ENCODE data around the gene SCAF1. TPM values are rescaled to one million over a fixed set of nuclear protein-coding genes. Genes with fewer than 3 reads are reported as not detected.

SCAF1 gene
- polyA plus RNA-seq, 1 donor from 2014 or later = 11.9 TPM

GRCh38 chr19:49605605-49606004 lies 36.4 kb upstream of the SCAF1 start:
- no peaks in the 10 kb centered on the region for H4K20me1 ChIP-seq (ENCODE audit: insufficient read depth)
- H3F3A ChIP-seq (ENCODE audit: insufficient read depth, low read length, poor library complexity, severe bottlenecking) = no peaks in the 10 kb centered on the region
- no peaks in the 10 kb centered on the region for H3K36me3 ChIP-seq (ENCODE audit: insufficient read depth, low read length)
- H3K4me2 ChIP-seq (ENCODE audit: low read length) = no peak overlapping the region
- H3K9me3 ChIP-seq (ENCODE audit: low read length) = no peaks in the 10 kb centered on the region
- no peak overlapping the region for H3K9ac ChIP-seq (ENCODE audit: low read length)
- no peak overlapping the region for H3K27ac ChIP-seq (ENCODE audit: low read length)
- peaks cover 45% of the 10 kb centered on the region for H3K79me2 ChIP-seq (replicated peaks; ENCODE audit: insufficient read depth, low read length)
- no peaks in the 10 kb centered on the region for H3K27me3 ChIP-seq (ENCODE audit: insufficient read depth, low read depth, low read length)
- H2AFZ ChIP-seq (ENCODE audit: low read depth, low read length) = no peak overlapping the region
- H3K4me3 ChIP-seq (ENCODE audit: low read length) = no peak overlapping the region
- no peaks in the 10 kb centered on the region for H3K9me2 ChIP-seq (ENCODE audit: insufficient read depth, low read length)
- TF ChIP-seq MXI1 (conservative IDR thresholded peaks at IDR 0.05; ENCODE audit: poor library complexity, severe bottlenecking) (no peak), RAD21 (conservative IDR thresholded peaks at IDR 0.05) (no peak), SMC3 (conservative IDR thresholded peaks at IDR 0.05; ENCODE audit: poor library complexity) (no peak), EZH2 (IDR thresholded peaks at IDR 0.05; ENCODE audit: borderline replicate concordance, insufficient read depth, low read length, poor library complexity, severe bottlenecking) (no peak), POLR2AphosphoS5 (IDR thresholded peaks at IDR 0.05) (no peak), TAF1 (IDR thresholded peaks at IDR 0.05; ENCODE audit: low read depth) (no peak)

- Histone ChIP-seq H4K20me1 (ENCODE audit: insufficient read depth) (no peaks in the 10 kb centered on the region), H3K79me2 (replicated peaks; ENCODE audit: insufficient read depth, low read length) (peaks cover 41% of the 10 kb centered on the region), H3K27me3 (ENCODE audit: insufficient read depth, low read depth, low read length) (no peaks in the 10 kb centered on the region)
Measured at GRCh38 chr19:49609499-49610092, 32.4 kb upstream of the SCAF1 start.

GRCh38 chr19:49613374-49613773 lies 28.6 kb upstream of the SCAF1 start:
- Histone ChIP-seq H3K9ac (ENCODE audit: low read length) (no peak overlapping the region), H3K36me3 (ENCODE audit: insufficient read depth, low read length) (peaks cover 4% of the 10 kb centered on the region), H3K79me2 (replicated peaks; ENCODE audit: insufficient read depth, low read length) (peaks cover 17% of the 10 kb centered on the region), H3K4me2 (ENCODE audit: low read length) (no peak overlapping the region), H3K9me2 (ENCODE audit: insufficient read depth, low read length) (no peaks in the 10 kb centered on the region), H3K4me3 (ENCODE audit: low read length) (no peak overlapping the region), H4K20me1 (ENCODE audit: insufficient read depth) (no peaks in the 10 kb centered on the region), H2AFZ (ENCODE audit: low read depth, low read length) (no peak overlapping the region), H3K27ac (ENCODE audit: low read length) (no peak overlapping the region), H3K9me3 (ENCODE audit: low read length) (no peaks in the 10 kb centered on the region), H3F3A (ENCODE audit: insufficient read depth, low read length, poor library complexity, severe bottlenecking) (no peaks in the 10 kb centered on the region), H3K27me3 (ENCODE audit: insufficient read depth, low read depth, low read length) (no peaks in the 10 kb centered on the region)
- TF ChIP-seq CTCF (IDR thresholded peaks at IDR 0.05; ENCODE audit: poor library complexity, severe bottlenecking) (no peak), MXI1 (conservative IDR thresholded peaks at IDR 0.05; ENCODE audit: poor library complexity, severe bottlenecking) (no peak), EZH2 (IDR thresholded peaks at IDR 0.05; ENCODE audit: borderline replicate concordance, insufficient read depth, low read length, poor library complexity, severe bottlenecking) (no peak), SMC3 (conservative IDR thresholded peaks at IDR 0.05; ENCODE audit: poor library complexity) (no peak), EP300 (conservative IDR thresholded peaks at IDR 0.05; ENCODE audit: poor library complexity, severe bottlenecking) (no peak)

More at GRCh38 chr19:49609499-49610092, 32.4 kb upstream of the SCAF1 start:
- TF ChIP-seq, protein P1, sequence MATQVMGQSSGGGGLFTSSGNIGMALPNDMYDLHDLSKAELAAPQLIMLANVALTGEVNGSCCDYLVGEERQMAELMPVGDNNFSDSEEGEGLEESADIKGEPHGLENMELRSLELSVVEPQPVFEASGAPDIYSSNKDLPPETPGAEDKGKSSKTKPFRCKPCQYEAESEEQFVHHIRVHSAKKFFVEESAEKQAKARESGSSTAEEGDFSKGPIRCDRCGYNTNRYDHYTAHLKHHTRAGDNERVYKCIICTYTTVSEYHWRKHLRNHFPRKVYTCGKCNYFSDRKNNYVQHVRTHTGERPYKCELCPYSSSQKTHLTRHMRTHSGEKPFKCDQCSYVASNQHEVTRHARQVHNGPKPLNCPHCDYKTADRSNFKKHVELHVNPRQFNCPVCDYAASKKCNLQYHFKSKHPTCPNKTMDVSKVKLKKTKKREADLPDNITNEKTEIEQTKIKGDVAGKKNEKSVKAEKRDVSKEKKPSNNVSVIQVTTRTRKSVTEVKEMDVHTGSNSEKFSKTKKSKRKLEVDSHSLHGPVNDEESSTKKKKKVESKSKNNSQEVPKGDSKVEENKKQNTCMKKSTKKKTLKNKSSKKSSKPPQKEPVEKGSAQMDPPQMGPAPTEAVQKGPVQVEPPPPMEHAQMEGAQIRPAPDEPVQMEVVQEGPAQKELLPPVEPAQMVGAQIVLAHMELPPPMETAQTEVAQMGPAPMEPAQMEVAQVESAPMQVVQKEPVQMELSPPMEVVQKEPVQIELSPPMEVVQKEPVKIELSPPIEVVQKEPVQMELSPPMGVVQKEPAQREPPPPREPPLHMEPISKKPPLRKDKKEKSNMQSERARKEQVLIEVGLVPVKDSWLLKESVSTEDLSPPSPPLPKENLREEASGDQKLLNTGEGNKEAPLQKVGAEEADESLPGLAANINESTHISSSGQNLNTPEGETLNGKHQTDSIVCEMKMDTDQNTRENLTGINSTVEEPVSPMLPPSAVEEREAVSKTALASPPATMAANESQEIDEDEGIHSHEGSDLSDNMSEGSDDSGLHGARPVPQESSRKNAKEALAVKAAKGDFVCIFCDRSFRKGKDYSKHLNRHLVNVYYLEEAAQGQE (IDR thresholded peaks at IDR 0.05; ENCODE audit: borderline replicate concordance) = no peak
- no peak for TF ChIP-seq RAD21 (conservative IDR thresholded peaks at IDR 0.05)
- TF ChIP-seq TAF1 (IDR thresholded peaks at IDR 0.05; ENCODE audit: low read depth) = no peak
- no peak for TF ChIP-seq POLR2AphosphoS5 (IDR thresholded peaks at IDR 0.05)
- TF ChIP-seq SMC3 (conservative IDR thresholded peaks at IDR 0.05; ENCODE audit: poor library complexity) = no peak
- no peak for TF ChIP-seq EZH2 (IDR thresholded peaks at IDR 0.05; ENCODE audit: borderline replicate concordance, insufficient read depth, low read length, poor library complexity, severe bottlenecking)
- TF ChIP-seq EP300 (conservative IDR thresholded peaks at IDR 0.05; ENCODE audit: poor library complexity, severe bottlenecking) = no peak
- no peak for TF ChIP-seq MXI1 (conservative IDR thresholded peaks at IDR 0.05; ENCODE audit: poor library complexity, severe bottlenecking)
- Histone ChIP-seq H3K9me3 (ENCODE audit: low read length) (no peaks in the 10 kb centered on the region), H3K4me3 (ENCODE audit: low read length) (no peak overlapping the region), H3K9ac (ENCODE audit: low read length) (no peak overlapping the region), H3K4me2 (ENCODE audit: low read length) (no peak overlapping the region), H3F3A (ENCODE audit: insufficient read depth, low read length, poor library complexity, severe bottlenecking) (no peaks in the 10 kb centered on the region), H3K27ac (ENCODE audit: low read length) (no peak overlapping the region), H2AFZ (ENCODE audit: low read depth, low read length) (no peak overlapping the region), H3K9me2 (ENCODE audit: insufficient read depth, low read length) (no peaks in the 10 kb centered on the region), H3K36me3 (ENCODE audit: insufficient read depth, low read length) (no peaks in the 10 kb centered on the region)
